HEK293T (cell line): ENCODE results near the gene OR10AD1.
"Not testable (repeated sequence)": the region's sequence is repeated elsewhere in the genome, so short reads cannot be mapped to it uniquely, and the experiment has no call there.

Source experiments
- CTCF ChIA-PET: fragments of 350-600 bp; formaldehyde crosslinking; extraction: SDS; loops from one replicate; lab custom pipeline; 2021; ENCODE audit warnings: antibody characterized with exemption, inconsistent platforms; lab: Yijun Ruan, JAX
- POLR2A ChIA-PET: fragments of 350-600 bp; formaldehyde crosslinking; extraction: SDS; loops from one replicate; lab custom pipeline; 2020; ENCODE audit warnings: antibody characterized with exemption, inconsistent platforms; lab: Yijun Ruan, JAX
- DNase-seq: peaks from one replicate; pipeline ENCODE4 v3.0.0; 2012; ENCODE audit warnings: mixed read lengths; ENCODE audit errors: extremely low spot score
- ELF4 ChIP-seq: fragments of 450-650 bp; IDR thresholded peaks from 2 replicates; pipeline ENCODE4 v1.6.1; 2017; ENCODE audit warnings: antibody characterized with exemption
- HDGF ChIP-seq: fragments of 450-650 bp; IDR thresholded peaks from 2 replicates; pipeline ENCODE4 v1.6.1; 2017; ENCODE audit warnings: antibody characterized with exemption, borderline replicate concordance
- NFRKB ChIP-seq: fragments of 450-650 bp; IDR thresholded peaks from 2 replicates; pipeline ENCODE4 v1.6.1; 2016; ENCODE audit warnings: mild to moderate bottlenecking, moderate library complexity
- SP1 ChIP-seq: fragments of 450-650 bp; IDR thresholded peaks from 2 replicates; pipeline ENCODE4 v1.6.1; 2017
- ZNF384 ChIP-seq: fragments of 450-650 bp; IDR thresholded peaks from 2 replicates; pipeline ENCODE4 v1.6.1; 2016

Gene OR10AD1

DNA sequence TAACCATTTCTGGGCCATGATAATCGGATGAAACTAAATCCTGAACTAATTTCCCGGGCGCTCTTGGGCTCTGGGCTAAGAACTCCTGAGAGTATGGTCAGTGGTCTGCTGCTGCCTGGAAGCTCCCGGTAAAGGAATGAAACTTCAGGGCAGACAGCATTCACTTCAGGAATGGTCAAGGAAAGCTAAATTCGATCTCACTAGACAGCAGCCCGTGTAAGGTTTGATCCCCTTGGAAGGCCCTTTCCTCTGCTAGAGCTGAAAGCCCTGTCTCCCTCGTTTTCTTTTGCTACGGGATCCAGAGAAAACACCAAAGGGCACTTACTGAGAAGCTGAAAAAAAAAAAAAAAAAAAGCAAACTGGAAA, 46.5 kb downstream of the OR10AD1 start:
- ChIA-PET POLR2A (interaction anchor here (1.6 to 2.7 kb wide), 5 partner anchors 9 to 51 kb away, joined by 8 to 26 read pairs (median 13); partner anchors contain the start of genes CCDC184, PFKM and SENP1), CTCF (interaction anchor here (1.6 kb wide), 1 partner anchor 10 kb away, joined by 3 read pairs; no protein-coding TSS in a partner anchor)
- TF ChIP-seq SP1 (no peak), ELF4 (no peak), ZNF384 (0 out of 2 replicates have a peak, but pooled peaks have one; percentile 26), HDGF (no peak), NFRKB (no peak)
- DNase-seq, result no peak

DNA sequence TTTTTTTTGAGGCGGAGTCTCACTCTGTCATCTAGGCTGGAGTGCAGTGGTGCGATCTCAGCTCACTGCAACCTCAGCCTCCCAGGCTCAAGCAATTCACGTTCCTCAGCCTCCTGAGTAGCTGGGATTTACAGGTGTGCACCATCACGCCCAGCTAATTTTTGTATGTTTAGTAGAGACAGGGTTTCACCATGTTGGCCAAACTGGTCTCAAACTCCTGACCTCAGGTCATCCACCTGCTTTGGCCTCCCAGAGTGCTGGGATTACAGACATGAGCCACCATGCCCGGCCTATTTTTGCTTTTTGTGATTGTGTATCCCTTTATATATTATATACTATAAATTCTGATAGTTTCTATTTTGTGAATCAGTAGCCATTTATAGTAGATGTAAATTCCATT, 47.3 kb downstream of the OR10AD1 start:
- DNase-seq, CTCF ChIA-PET: not testable (repeated sequence)
- POLR2A ChIA-PET, result interaction anchor here (1.9 kb wide), 1 partner anchor 8 kb away, joined by 10 read pairs; no protein-coding TSS in a partner anchor
